GM23338 (cell line): ENCODE measurements around the gene HSPB6. TPM values are rescaled to one million over a fixed set of nuclear protein-coding genes. Genes with fewer than 3 reads are reported as not detected.

Experiments
- ATAC-seq: fragments of 200-7000 bp; cut with Tn5 transposase; 3 replicates; pipeline ENCODE4 v1.9.1; 2020
- DNase-seq: peaks from one replicate; pipeline ENCODE4 v3.0.0-alpha.2; 2015; ENCODE audit warnings: low spot score
- H2AFZ ChIP-seq: fragments of 200-600 bp; sonication (generic); 2 replicates; pipeline ENCODE4 v1.8.0; 2016; ENCODE audit warnings: antibody characterized with exemption, mild to moderate bottlenecking, moderate library complexity
- H3F3A ChIP-seq: fragments of 200-600 bp; sonication (generic); replicated peaks from 2 replicates; pipeline ENCODE4 v1.8.0; 2017; ENCODE audit warnings: antibody characterized with exemption, mixed run types, low read depth
- H3K27ac ChIP-seq: fragments of 200-600 bp; sonication (generic); 2 replicates; pipeline ENCODE4 v1.6.1; 2016; ENCODE audit warnings: low read depth
- H3K27me3 ChIP-seq: fragments of 200-600 bp; sonication (generic); 2 replicates; pipeline ENCODE4 v1.8.0; 2016; ENCODE audit warnings: mild to moderate bottlenecking, mixed run types, moderate library complexity; ENCODE audit not compliant: insufficient read depth
- H3K36me3 ChIP-seq: fragments of 200-600 bp; sonication (generic); 2 replicates; pipeline ENCODE4 v1.8.0; 2016; ENCODE audit warnings: mild to moderate bottlenecking; ENCODE audit not compliant: insufficient read depth
- H3K4me1 ChIP-seq: fragments of 200-600 bp; sonication (generic); 2 replicates; pipeline ENCODE4 v1.8.0; 2016; ENCODE audit warnings: mild to moderate bottlenecking, moderate library complexity; ENCODE audit not compliant: insufficient read depth
- H3K4me2 ChIP-seq: fragments of 200-600 bp; sonication (generic); 2 replicates; pipeline ENCODE4 v1.7.1; 2017; ENCODE audit warnings: mixed run types
- H3K4me3 ChIP-seq: fragments of 200-600 bp; sonication (generic); 2 replicates; pipeline ENCODE4 v1.6.1; 2016; ENCODE audit warnings: mixed run types
- H3K79me2 ChIP-seq: fragments of 200-600 bp; sonication (generic); replicated peaks from 2 replicates; pipeline ENCODE4 v1.8.0; 2017; ENCODE audit warnings: mild to moderate bottlenecking; ENCODE audit not compliant: insufficient read depth
- H3K9me2 ChIP-seq: fragments of 200-600 bp; sonication (generic); 2 replicates; pipeline ENCODE4 v1.8.0; 2017; ENCODE audit not compliant: insufficient read depth
- H4K20me1 ChIP-seq: fragments of 200-600 bp; sonication (generic); replicated peaks from 2 replicates; pipeline ENCODE4 v1.8.0; 2017; ENCODE audit warnings: mild to moderate bottlenecking; ENCODE audit not compliant: insufficient read depth
- H3K27ac Mint-ChIP-seq: 2 replicates; pipeline ENCODE4 v1.8.0; 2020; ENCODE audit warnings: inconsistent platforms, mild to moderate bottlenecking, moderate library complexity, mixed read lengths
- H3K27me3 Mint-ChIP-seq: 3 replicates; pipeline ENCODE4 v1.8.0; 2022; ENCODE audit warnings: low read depth, mild to moderate bottlenecking, moderate library complexity, mixed read lengths, inconsistent platforms; ENCODE audit not compliant: insufficient read depth, poor library complexity
- H3K36me3 Mint-ChIP-seq: 3 replicates; pipeline ENCODE4 v1.8.0; 2021; ENCODE audit warnings: low read depth, mild to moderate bottlenecking, inconsistent platforms, moderate library complexity, mixed read lengths
- H3K4me1 Mint-ChIP-seq: 3 replicates; pipeline ENCODE4 v1.8.0; 2020; ENCODE audit warnings: mild to moderate bottlenecking, inconsistent platforms, mixed read lengths
- H3K4me3 Mint-ChIP-seq: 3 replicates; pipeline ENCODE4 v1.8.0; 2021; ENCODE audit warnings: moderate library complexity, mild to moderate bottlenecking, inconsistent platforms, mixed read lengths
- H3K9me3 Mint-ChIP-seq: 3 replicates; pipeline ENCODE4 v1.8.0; 2020; ENCODE audit warnings: moderate library complexity, mild to moderate bottlenecking, inconsistent platforms, mixed read lengths
- CREB1 ChIP-seq: fragments of 250-450 bp; sonication (Bioruptor Pico); IDR thresholded peaks from 2 replicates; pipeline ENCODE4 v1.5.0; 2020; ENCODE audit warnings: low read depth, mild to moderate bottlenecking, moderate library complexity
- CTCF ChIP-seq, 2 experiments: fragments of 200-600 bp in 1 of 2; sonication (generic) in 1 of 2; conservative IDR thresholded peaks; 2 replicates each; pipeline versions ENCODE4 v1.5.1 to v1.6.1; 2016 to 2017; ENCODE audit warnings: antibody characterized with exemption in 2 of 2, low read depth in 2 of 2, mild to moderate bottlenecking in 2 of 2, moderate library complexity in 1 of 2
- EZH2phosphoT487 ChIP-seq: fragments of 200-600 bp; sonication (generic); IDR thresholded peaks from one replicate; pipeline ENCODE4 v1.8.1; 2018; ENCODE audit warnings: antibody characterized with exemption; ENCODE audit not compliant: unreplicated experiment
- JUNB ChIP-seq: IDR thresholded peaks from one replicate; pipeline ENCODE4 v1.6.1; 2016; ENCODE audit warnings: antibody characterized with exemption; ENCODE audit not compliant: unreplicated experiment
- NANOG ChIP-seq: IDR thresholded peaks from 2 replicates; pipeline ENCODE4 v1.6.1; 2016; ENCODE audit warnings: antibody characterized with exemption, borderline replicate concordance
- POLR2AphosphoS5 ChIP-seq: IDR thresholded peaks from 2 replicates; pipeline ENCODE4 v1.6.1; 2016; ENCODE audit warnings: antibody characterized with exemption, low read depth
- ZNF114 ChIP-seq: fragments of 250-450 bp; sonication (Bioruptor Pico); IDR thresholded peaks from 2 replicates; pipeline ENCODE4 v1.5.0; 2020; ENCODE audit warnings: mild to moderate bottlenecking, moderate library complexity
- ZNF331 ChIP-seq: fragments of 250-450 bp; sonication (Bioruptor Pico); IDR thresholded peaks from 2 replicates; pipeline ENCODE4 v1.5.0; 2020; ENCODE audit warnings: low read depth, mild to moderate bottlenecking, moderate library complexity
- ZNF462 ChIP-seq: fragments of 250-450 bp; sonication (Bioruptor Pico); IDR thresholded peaks from 2 replicates; pipeline ENCODE4 v1.5.0; 2020; ENCODE audit warnings: mild to moderate bottlenecking, moderate library complexity
- polyA plus RNA-seq: library from polyadenylated mRNA; unstranded; fragments of >200 nt; fragmentation: Nextera tagmentation; extraction: Ambion mirVana; gene quantifications from 2 replicates; pipeline ENCODE4 v1.2.1, GENCODE V29; 2016
- total RNA-seq: library from RNA; depleted of rRNA; stranded (reverse); fragments of >200 nt; shearing (Covaris generic); gene quantifications from 2 replicates; pipeline ENCODE4 v1.2.3, GENCODE V29; 2014
- TF ChIP-seq, protein P1 (sequence below): IDR thresholded peaks from 2 replicates; pipeline ENCODE4 v1.6.1; 2016; ENCODE audit warnings: antibody characterized with exemption
- TF ChIP-seq, protein P2 (sequence below): IDR thresholded peaks from one replicate; pipeline ENCODE4 v1.6.1; 2018; ENCODE audit warnings: antibody characterized with exemption; ENCODE audit not compliant: unreplicated experiment

Gene HSPB6
- total and polyA plus RNA-seq, 2 experiments from 2014 or later: 0.87 to 3.2 TPM

DNA sequence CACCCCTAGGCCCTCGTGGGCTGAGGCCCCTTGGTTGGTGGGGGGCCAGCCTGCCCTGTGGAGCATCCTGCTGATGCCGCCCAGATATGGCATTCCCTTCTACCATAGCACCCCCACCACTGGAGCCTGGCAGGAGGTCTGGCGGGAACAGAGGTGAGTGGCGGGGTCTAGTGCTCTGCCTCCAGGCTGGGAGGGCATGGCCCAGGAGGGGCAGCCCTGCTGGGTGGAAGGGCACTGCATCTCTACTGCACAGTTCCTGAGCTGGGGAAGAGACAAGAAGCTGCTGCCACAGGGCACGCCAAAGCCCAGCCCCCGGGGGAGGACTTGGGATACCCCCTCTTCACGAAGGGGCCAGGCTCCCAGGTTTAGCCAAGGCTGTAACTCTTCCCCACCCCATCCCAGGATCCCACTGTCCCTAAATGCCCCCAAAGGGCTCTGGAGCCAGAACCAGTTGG is 41.4 kb downstream of the HSPB6 start:
- no peaks in the 10 kb centered on the region for H3K36me3 ChIP-seq
- Mint-ChIP-seq H3K27me3 (peaks cover 30% of the 10 kb centered on the region), H3K36me3 (peaks cover 7% of the 10 kb centered on the region), H3K27ac (no peak overlapping the region), H3K4me3 (peak overlapping the region; percentile 88), H3K4me1 (peaks cover 53% of the 10 kb centered on the region), H3K9me3 (no peaks in the 10 kb centered on the region; the same call in 2 of the 3 replicates)
- TF ChIP-seq, protein P1, sequence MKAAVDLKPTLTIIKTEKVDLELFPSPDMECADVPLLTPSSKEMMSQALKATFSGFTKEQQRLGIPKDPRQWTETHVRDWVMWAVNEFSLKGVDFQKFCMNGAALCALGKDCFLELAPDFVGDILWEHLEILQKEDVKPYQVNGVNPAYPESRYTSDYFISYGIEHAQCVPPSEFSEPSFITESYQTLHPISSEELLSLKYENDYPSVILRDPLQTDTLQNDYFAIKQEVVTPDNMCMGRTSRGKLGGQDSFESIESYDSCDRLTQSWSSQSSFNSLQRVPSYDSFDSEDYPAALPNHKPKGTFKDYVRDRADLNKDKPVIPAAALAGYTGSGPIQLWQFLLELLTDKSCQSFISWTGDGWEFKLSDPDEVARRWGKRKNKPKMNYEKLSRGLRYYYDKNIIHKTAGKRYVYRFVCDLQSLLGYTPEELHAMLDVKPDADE: no peak
- TF ChIP-seq JUNB (no peak), CTCF (conservative IDR thresholded peaks at IDR 0.05; ENCODE audit: low read depth in 2 of 2) (no peak), NANOG (no peak), CREB1 (CRISPR knock-in tag) (no peak), EZH2phosphoT487 (no peak), ZNF462 (CRISPR knock-in tag) (no peak), ZNF114 (CRISPR knock-in tag) (no peak), ZNF331 (no peak), POLR2AphosphoS5 (no peak)
- TF ChIP-seq, protein P2, sequence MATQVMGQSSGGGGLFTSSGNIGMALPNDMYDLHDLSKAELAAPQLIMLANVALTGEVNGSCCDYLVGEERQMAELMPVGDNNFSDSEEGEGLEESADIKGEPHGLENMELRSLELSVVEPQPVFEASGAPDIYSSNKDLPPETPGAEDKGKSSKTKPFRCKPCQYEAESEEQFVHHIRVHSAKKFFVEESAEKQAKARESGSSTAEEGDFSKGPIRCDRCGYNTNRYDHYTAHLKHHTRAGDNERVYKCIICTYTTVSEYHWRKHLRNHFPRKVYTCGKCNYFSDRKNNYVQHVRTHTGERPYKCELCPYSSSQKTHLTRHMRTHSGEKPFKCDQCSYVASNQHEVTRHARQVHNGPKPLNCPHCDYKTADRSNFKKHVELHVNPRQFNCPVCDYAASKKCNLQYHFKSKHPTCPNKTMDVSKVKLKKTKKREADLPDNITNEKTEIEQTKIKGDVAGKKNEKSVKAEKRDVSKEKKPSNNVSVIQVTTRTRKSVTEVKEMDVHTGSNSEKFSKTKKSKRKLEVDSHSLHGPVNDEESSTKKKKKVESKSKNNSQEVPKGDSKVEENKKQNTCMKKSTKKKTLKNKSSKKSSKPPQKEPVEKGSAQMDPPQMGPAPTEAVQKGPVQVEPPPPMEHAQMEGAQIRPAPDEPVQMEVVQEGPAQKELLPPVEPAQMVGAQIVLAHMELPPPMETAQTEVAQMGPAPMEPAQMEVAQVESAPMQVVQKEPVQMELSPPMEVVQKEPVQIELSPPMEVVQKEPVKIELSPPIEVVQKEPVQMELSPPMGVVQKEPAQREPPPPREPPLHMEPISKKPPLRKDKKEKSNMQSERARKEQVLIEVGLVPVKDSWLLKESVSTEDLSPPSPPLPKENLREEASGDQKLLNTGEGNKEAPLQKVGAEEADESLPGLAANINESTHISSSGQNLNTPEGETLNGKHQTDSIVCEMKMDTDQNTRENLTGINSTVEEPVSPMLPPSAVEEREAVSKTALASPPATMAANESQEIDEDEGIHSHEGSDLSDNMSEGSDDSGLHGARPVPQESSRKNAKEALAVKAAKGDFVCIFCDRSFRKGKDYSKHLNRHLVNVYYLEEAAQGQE: no peak
- ATAC-seq (no peak), DNase-seq (no peak)
- no peak overlapping the region for H2AFZ ChIP-seq
- H3K9me2 ChIP-seq: no peaks in the 10 kb centered on the region
- H3K27ac ChIP-seq: no peak overlapping the region
- H3K27me3 ChIP-seq: no peaks in the 10 kb centered on the region
- peaks cover 10% of the 10 kb centered on the region; the same call in 1 of the 2 replicates for H3F3A ChIP-seq
- peak overlapping the region; percentile 99 for H3K4me2 ChIP-seq
- H3K4me1 ChIP-seq: peaks cover 47% of the 10 kb centered on the region
- H3K4me3 ChIP-seq: peak overlapping the region; percentile 85
- H4K20me1 ChIP-seq: peaks cover 11% of the 10 kb centered on the region
- H3K79me2 ChIP-seq: peaks cover 21% of the 10 kb centered on the region
